GM10248 (cell line): Measurements from ENCODE around the gene PLCB4.
A peak's percentile ranks its signal among the peaks of the same experiment; 100 is the strongest.

Experiments
- CTCF ChIA-PET: fragments of 300-600 bp; sonication (Branson Sonifier 250); formaldehyde crosslinking; extraction: SDS; loops from one replicate; lab custom pipeline; 2021; ENCODE audit warnings: antibody characterized with exemption; lab: Yijun Ruan, JAX
- POLR2A ChIA-PET: fragments of 350-650 bp; sonication (Branson Sonifier 250); formaldehyde crosslinking; extraction: SDS; loops from one replicate; lab custom pipeline; 2020; ENCODE audit warnings: antibody characterized with exemption; lab: Yijun Ruan, JAX
- DNase-seq: peaks from one replicate; pipeline ENCODE4 v3.0.0; 2012; ENCODE audit errors: extremely low spot score
- TF ChIP-seq, protein P1 (sequence below): IDR thresholded peaks from 2 replicates; pipeline ENCODE4 v1.5.1; 2012; ENCODE audit warnings: mild to moderate bottlenecking, low read depth; ENCODE audit errors: extremely low read depth, missing control alignments, control extremely low read depth

Gene PLCB4

DNA sequence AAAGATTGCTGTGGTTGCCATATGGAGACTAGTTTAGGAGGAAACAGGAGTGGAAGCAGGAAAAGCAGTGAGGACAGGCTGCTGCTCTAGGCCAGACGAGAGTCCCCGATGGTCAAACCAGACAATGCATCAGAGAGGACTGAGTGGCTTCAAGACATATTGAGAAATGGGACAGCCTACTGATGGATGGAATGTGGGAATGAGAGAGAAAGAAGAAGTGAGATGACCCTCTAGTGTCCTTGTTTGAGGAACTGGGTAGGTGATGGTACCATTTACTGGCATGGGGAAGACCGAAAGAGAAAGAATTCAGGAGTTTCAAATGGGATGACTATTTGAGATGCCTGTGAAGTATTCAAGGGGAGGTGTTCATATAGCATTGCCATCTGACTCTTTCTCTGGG lies 333.7 kb downstream of the PLCB4 start:
- POLR2A ChIA-PET = no interaction called here
- CTCF ChIA-PET = no interaction called here
- DNase-seq = no peak
- TF ChIP-seq, protein P1, sequence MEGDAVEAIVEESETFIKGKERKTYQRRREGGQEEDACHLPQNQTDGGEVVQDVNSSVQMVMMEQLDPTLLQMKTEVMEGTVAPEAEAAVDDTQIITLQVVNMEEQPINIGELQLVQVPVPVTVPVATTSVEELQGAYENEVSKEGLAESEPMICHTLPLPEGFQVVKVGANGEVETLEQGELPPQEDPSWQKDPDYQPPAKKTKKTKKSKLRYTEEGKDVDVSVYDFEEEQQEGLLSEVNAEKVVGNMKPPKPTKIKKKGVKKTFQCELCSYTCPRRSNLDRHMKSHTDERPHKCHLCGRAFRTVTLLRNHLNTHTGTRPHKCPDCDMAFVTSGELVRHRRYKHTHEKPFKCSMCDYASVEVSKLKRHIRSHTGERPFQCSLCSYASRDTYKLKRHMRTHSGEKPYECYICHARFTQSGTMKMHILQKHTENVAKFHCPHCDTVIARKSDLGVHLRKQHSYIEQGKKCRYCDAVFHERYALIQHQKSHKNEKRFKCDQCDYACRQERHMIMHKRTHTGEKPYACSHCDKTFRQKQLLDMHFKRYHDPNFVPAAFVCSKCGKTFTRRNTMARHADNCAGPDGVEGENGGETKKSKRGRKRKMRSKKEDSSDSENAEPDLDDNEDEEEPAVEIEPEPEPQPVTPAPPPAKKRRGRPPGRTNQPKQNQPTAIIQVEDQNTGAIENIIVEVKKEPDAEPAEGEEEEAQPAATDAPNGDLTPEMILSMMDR = no peak

DNA sequence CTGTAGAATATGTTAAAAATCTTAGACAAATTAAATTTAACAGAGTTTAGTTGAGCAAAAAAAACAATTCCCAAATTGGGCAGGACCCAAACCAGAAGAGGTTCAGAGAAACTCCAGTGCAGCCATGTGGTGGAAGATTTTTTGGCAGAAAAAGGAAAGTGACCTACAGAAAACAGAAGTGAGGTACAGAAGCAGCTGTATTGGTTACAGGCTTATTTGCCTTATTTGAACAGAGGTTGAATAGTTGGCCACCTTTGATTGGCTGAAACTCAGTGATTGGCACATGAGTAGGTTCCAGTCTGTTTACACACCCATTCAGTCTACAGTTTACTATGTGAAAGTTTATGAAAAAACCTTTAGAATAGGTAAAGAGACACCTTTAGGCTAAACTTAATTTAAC lies 334.6 kb downstream of the PLCB4 start:
- CTCF ChIA-PET = no interaction called here

GRCh38 chr20:9407805-9408421 lies 339.0 kb downstream of the PLCB4 start:
- POLR2A ChIA-PET = no interaction called here
- DNase-seq = peak; percentile 54

More for the DNA sequence above, 334.6 kb downstream of the PLCB4 start:
- POLR2A ChIA-PET = no interaction called here
- no peak for DNase-seq
- TF ChIP-seq, protein P1 = no peak

GRCh38 chr20:9408422-9409300 lies 339.8 kb downstream of the PLCB4 start:
- POLR2A ChIA-PET = no interaction called here
- TF ChIP-seq, protein P1 = no peak
- CTCF ChIA-PET = interaction anchor here (0.6 to 6.7 kb wide), 49 partner anchors 8 to 1859 kb away, joined by 3 to 193 read pairs (median 4); no protein-coding TSS in a partner anchor
- no peak for DNase-seq

More at GRCh38 chr20:9407805-9408421, 339.0 kb downstream of the PLCB4 start:
- CTCF ChIA-PET = interaction anchor here (0.6 to 6.7 kb wide), 48 partner anchors 8 to 1859 kb away, joined by 3 to 193 read pairs (median 4); no protein-coding TSS in a partner anchor
- TF ChIP-seq, protein P1 = peak; percentile 80

GRCh38 chr20:9409352-9409751 lies 340.5 kb downstream of the PLCB4 start:
- TF ChIP-seq, protein P1 = no peak
- CTCF ChIA-PET = interaction anchor here (1.0 to 6.7 kb wide), 12 partner anchors 8 to 277 kb away, joined by 3 to 193 read pairs (median 14); no protein-coding TSS in a partner anchor
- DNase-seq = no peak
- POLR2A ChIA-PET = no interaction called here

DNA sequence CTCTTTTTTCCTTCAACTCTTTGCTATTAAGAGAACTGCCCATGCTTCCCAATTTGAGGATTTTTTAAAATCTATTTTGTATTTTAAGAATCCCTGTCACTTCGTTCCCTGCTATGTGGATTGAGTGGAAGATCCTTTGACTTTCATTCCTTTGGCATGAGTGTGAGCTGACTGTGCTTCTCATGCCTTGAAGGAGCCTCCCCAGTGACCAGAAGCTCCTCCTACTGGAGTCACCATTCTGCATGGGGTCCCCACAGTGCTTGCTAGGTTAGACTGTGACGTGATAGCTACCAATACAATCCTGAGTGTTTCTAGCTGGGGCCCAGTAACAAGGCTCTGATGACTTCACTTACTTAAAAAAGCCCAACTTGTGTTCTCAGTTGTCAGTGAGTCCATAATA lies 341.1 kb downstream of the PLCB4 start:
- POLR2A ChIA-PET = no interaction called here
- CTCF ChIA-PET = interaction anchor here (1.0 to 6.7 kb wide), 4 partner anchors 9 to 208 kb away, joined by 3 to 193 read pairs (median 30); no protein-coding TSS in a partner anchor
- DNase-seq = no peak
- TF ChIP-seq, protein P1 = no peak
